HL-60 (cell line): ENCODE measurements around the gene PRAC1.

Source experiments
- DNase-seq, 2 experiments: peaks; one replicate each; pipeline ENCODE4 v3.0.0-alpha.2; 2010 to 2020; ENCODE audit warnings: low read depth in 1 of 2, low spot score in 1 of 2
- H3K27ac ChIP-seq: fragments of 250-450 bp; sonication (Bioruptor Pico); replicated peaks from 2 replicates; pipeline ENCODE4 v1.5.1; 2020; ENCODE audit warnings: mild to moderate bottlenecking, moderate library complexity
- H3K27me3 ChIP-seq: fragments of 250-450 bp; sonication (Bioruptor Pico); 2 replicates; pipeline ENCODE4 v1.5.1; 2021; ENCODE audit warnings: mild to moderate bottlenecking, moderate library complexity; ENCODE audit not compliant: insufficient read depth, poor library complexity, severe bottlenecking
- H3K4me3 ChIP-seq: replicated peaks from 2 replicates; pipeline ENCODE4 v1.5.1; 2011; ENCODE audit warnings: mild to moderate bottlenecking, control low read depth, low read length; ENCODE audit not compliant: insufficient read depth
- GABPA ChIP-seq: IDR thresholded peaks from 2 replicates; pipeline ENCODE4 v1.6.1; 2012; ENCODE audit warnings: low read depth
- POLR2AphosphoS5 ChIP-seq: IDR thresholded peaks from 2 replicates; pipeline ENCODE4 v1.6.1; 2012; ENCODE audit warnings: low read depth
- SPI1 ChIP-seq: IDR thresholded peaks from 2 replicates; pipeline ENCODE4 v1.6.1; 2012; ENCODE audit warnings: low read depth, mild to moderate bottlenecking, borderline replicate concordance
- TF ChIP-seq, protein P1 (sequence below): IDR thresholded peaks from 2 replicates; pipeline ENCODE4 v1.6.1; 2012; ENCODE audit warnings: low read depth; ENCODE audit not compliant: insufficient replicate concordance
- TF ChIP-seq, protein P2 (sequence below): IDR thresholded peaks from one replicate; pipeline ENCODE4 v1.5.1; 2011; ENCODE audit warnings: low read length, control low read depth, inconsistent platforms; ENCODE audit not compliant: insufficient read depth

The PRAC1 gene

DNA sequence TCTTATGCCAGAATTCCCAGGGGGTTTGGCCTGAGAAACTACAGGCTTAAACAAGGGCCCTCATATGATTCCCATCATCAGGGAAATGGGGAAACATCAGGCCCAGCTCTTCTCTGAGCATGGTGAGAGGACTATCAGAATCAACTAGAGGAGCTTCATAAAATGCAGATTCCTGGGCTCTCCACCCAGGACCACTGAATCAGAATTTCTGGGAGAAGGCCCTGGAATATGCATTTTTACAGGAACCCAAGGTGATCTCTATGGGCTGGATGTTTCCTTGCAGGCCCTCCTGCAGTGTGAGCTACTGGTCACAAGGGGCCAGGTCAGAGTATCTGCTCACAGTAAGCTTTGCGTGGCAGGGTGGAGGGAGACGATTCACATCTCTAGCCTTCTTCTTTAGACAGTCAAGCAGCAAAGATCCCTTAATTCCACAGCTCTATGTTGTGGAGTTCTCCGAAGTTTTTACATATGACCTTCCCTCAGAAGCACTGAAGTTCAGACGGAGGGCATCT is 45.0 kb upstream of the PRAC1 start:
- Histone ChIP-seq H3K27me3 (peaks cover 10% of the 10 kb centered on the region), H3K27ac (no peak overlapping the region), H3K4me3 (no peak overlapping the region)
- TF ChIP-seq SPI1 (no peak), GABPA (no peak), POLR2AphosphoS5 (no peak)
- TF ChIP-seq, protein P1, sequence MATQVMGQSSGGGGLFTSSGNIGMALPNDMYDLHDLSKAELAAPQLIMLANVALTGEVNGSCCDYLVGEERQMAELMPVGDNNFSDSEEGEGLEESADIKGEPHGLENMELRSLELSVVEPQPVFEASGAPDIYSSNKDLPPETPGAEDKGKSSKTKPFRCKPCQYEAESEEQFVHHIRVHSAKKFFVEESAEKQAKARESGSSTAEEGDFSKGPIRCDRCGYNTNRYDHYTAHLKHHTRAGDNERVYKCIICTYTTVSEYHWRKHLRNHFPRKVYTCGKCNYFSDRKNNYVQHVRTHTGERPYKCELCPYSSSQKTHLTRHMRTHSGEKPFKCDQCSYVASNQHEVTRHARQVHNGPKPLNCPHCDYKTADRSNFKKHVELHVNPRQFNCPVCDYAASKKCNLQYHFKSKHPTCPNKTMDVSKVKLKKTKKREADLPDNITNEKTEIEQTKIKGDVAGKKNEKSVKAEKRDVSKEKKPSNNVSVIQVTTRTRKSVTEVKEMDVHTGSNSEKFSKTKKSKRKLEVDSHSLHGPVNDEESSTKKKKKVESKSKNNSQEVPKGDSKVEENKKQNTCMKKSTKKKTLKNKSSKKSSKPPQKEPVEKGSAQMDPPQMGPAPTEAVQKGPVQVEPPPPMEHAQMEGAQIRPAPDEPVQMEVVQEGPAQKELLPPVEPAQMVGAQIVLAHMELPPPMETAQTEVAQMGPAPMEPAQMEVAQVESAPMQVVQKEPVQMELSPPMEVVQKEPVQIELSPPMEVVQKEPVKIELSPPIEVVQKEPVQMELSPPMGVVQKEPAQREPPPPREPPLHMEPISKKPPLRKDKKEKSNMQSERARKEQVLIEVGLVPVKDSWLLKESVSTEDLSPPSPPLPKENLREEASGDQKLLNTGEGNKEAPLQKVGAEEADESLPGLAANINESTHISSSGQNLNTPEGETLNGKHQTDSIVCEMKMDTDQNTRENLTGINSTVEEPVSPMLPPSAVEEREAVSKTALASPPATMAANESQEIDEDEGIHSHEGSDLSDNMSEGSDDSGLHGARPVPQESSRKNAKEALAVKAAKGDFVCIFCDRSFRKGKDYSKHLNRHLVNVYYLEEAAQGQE, result no peak
- DNase-seq, result no peak

DNA sequence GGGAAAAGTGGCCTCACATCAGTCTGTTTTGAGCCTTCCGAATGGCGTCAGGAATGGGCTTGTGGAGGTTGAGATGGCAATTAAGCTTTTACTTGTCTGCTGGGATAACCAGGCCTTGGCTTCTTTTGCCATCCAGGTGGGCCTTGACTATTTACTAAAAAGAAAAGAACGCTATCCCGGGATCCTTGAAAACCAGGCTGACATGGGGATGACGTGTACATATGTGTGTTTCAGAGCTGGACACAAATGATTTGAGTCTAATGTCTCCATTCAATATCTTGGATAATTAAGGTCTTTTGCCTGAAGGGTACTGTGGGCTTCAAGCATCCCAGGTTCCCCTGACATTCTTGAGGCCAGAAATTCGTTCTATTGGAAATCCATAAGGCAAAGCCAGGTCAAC is 38.8 kb upstream of the PRAC1 start:
- Histone ChIP-seq H3K4me3 (no peak overlapping the region), H3K27ac (no peak overlapping the region), H3K27me3 (peaks cover 8% of the 10 kb centered on the region)
- DNase-seq, result no peak
- TF ChIP-seq SPI1, result no peak
- TF ChIP-seq POLR2AphosphoS5, result no peak
- TF ChIP-seq, protein P2, sequence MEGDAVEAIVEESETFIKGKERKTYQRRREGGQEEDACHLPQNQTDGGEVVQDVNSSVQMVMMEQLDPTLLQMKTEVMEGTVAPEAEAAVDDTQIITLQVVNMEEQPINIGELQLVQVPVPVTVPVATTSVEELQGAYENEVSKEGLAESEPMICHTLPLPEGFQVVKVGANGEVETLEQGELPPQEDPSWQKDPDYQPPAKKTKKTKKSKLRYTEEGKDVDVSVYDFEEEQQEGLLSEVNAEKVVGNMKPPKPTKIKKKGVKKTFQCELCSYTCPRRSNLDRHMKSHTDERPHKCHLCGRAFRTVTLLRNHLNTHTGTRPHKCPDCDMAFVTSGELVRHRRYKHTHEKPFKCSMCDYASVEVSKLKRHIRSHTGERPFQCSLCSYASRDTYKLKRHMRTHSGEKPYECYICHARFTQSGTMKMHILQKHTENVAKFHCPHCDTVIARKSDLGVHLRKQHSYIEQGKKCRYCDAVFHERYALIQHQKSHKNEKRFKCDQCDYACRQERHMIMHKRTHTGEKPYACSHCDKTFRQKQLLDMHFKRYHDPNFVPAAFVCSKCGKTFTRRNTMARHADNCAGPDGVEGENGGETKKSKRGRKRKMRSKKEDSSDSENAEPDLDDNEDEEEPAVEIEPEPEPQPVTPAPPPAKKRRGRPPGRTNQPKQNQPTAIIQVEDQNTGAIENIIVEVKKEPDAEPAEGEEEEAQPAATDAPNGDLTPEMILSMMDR, result no peak
- no peak for TF ChIP-seq GABPA
- TF ChIP-seq, protein P1, result no peak

DNA sequence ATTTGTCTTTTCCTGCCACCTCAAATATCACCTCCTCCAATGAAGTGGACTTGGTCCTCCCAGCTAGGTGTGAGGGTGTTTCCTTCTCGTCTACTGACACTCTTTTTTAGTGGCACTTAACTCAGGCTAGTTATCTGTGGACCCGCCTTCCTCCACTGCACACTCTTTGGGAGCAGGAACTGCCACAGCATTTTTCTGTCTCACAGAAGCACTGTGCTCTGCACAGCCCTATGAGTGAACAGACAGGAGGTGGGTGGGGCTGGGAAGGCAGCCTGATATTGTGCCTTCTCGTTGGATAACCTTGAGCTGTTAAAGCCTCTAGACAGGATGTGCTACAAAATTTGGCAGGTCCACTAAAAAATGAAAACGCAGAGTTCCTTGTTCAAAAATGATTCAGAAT is 38.1 kb upstream of the PRAC1 start:
- H3K27ac ChIP-seq, result no peak overlapping the region
- DNase-seq, result no peak
- no peak overlapping the region for H3K4me3 ChIP-seq
- TF ChIP-seq POLR2AphosphoS5, result no peak
- TF ChIP-seq GABPA, result no peak
- TF ChIP-seq, protein P1, result no peak
- no peak for TF ChIP-seq SPI1
- TF ChIP-seq, protein P2, result no peak
- H3K27me3 ChIP-seq, result peaks cover 11% of the 10 kb centered on the region
